Activated T-cell treated with anti-CD3 and anti-CD28 coated beads, Interleukin-2, amount 50 U/mL, for 24 hours (primary cell): ENCODE measurements around the gene PIK3CB.
"Not testable (repeated sequence)": the region's sequence is repeated elsewhere in the genome, so short reads cannot be mapped to it uniquely, and the experiment has no call there.

Experiments used
- DNase-seq: peaks from one replicate; pipeline ENCODE4 v3.0.0-alpha.2; 2020
- H3K27ac Mint-ChIP-seq: 2 replicates; pipeline ENCODE4 v1.8.0; 2020; ENCODE audit warnings: mild to moderate bottlenecking, mixed read lengths
- H3K27me3 Mint-ChIP-seq: 2 replicates; pipeline ENCODE4 v1.8.0; 2020; ENCODE audit warnings: mixed read lengths
- H3K36me3 Mint-ChIP-seq: 2 replicates; pipeline ENCODE4 v1.8.0; 2020; ENCODE audit warnings: low read depth, mixed read lengths
- H3K4me1 Mint-ChIP-seq: 2 replicates; pipeline ENCODE4 v1.8.0; 2020; ENCODE audit warnings: low read depth, mixed read lengths
- H3K4me3 Mint-ChIP-seq: 2 replicates; pipeline ENCODE4 v1.8.0; 2020; ENCODE audit warnings: mild to moderate bottlenecking, moderate library complexity, mixed read lengths
- H3K9me3 Mint-ChIP-seq: 2 replicates; pipeline ENCODE4 v1.8.0; 2020; ENCODE audit warnings: mixed read lengths

PIK3CB gene

DNA sequence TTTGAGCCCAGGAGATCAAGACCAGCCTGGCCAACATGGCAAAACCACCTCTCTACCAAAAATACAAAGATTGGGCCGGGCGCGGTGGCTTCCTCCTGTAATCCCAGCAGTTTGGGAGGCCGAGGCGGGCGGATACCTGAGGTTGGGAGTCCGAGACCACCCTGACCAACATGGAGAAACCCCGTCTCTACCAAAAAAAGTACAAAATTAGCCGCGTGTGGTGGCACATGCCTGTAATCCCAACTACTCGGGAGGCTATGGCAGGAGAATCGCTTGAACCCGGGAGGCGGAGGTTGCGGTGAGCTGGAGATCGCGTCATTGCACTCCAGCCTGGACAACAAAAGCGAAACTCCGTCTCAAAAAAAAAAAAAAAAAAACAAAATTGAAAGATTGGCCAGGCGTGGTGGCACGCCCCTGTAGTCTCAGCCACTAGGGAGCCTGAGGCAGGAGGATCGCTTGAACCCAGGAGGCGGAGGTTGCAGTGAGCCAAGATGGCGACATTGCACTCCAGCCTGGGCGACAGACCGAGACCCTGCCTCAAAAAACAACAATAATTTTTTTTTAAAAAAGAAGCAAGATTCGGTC lies 2.2 kb downstream of the PIK3CB start:
- H3K9me3 Mint-ChIP-seq, H3K27me3 Mint-ChIP-seq, DNase-seq, H3K4me3 Mint-ChIP-seq: not testable (repeated sequence)
- Mint-ChIP-seq H3K27ac (peak overlapping the region; percentile 41), H3K4me1 (peaks cover 31% of the 10 kb centered on the region), H3K36me3 (peaks cover 29% of the 10 kb centered on the region)

DNA sequence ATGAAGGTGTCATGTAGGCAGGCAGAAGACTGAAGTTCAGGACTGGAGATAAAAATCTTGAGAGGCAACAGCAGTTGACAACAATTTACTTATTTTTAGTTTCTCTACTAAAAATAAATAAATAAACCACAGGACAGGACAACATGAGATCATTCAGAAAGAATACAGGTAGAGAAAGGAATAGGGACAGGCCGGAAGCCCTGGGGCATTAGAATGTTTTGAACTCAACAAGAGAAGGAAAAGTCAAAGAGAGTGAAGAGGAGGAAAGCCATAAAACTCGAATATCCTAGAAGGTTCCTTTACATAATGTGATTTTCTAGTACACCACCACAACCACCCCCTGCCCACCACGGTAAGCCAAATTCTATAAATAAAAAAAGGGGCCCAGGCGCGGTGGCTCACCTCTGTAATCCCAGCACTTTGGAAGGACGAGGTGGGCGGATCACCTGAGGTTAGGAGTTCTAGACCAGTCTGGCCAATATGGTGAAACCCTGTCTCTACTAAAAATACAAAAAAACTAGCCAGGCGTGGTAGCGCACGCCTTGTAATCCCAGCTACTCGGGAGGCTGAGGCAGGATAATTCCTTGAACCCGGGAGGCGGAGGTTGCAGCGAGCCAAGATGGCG lies 4.7 kb downstream of the PIK3CB start:
- Mint-ChIP-seq H3K36me3 (peaks cover 43% of the 10 kb centered on the region), H3K27me3 (no peaks in the 10 kb centered on the region), H3K27ac (peak overlapping the region; percentile 37), H3K9me3 (no peaks in the 10 kb centered on the region), H3K4me1 (peaks cover 26% of the 10 kb centered on the region), H3K4me3 (no peak overlapping the region)
- DNase-seq: no peak

DNA sequence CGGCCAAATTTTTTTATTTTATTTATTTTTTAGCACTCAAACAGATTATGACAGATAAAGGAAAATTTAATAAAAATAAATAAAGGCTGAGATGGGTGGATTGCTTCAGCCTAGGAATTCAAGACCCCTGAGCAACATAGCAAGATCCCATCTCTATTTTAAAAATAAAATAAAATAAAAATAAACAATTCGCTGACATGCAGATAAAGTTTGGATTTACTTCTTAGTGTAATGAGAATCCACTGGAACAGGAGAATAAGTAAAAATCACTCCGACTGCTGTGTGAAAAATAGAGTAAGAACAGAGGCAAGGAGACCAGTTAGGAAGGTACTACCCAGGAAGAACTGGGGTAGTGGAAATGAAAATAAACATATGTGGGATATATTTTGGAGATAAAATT lies 5.6 kb downstream of the PIK3CB start:
- DNase-seq: no peak
- H3K27me3 Mint-ChIP-seq: no peaks in the 10 kb centered on the region
- peaks cover 50% of the 10 kb centered on the region for H3K36me3 Mint-ChIP-seq
- peaks cover 28% of the 10 kb centered on the region for H3K4me1 Mint-ChIP-seq
- H3K4me3 Mint-ChIP-seq: no peak overlapping the region
- H3K27ac Mint-ChIP-seq: no peak overlapping the region
- H3K9me3 Mint-ChIP-seq: no peaks in the 10 kb centered on the region

DNA sequence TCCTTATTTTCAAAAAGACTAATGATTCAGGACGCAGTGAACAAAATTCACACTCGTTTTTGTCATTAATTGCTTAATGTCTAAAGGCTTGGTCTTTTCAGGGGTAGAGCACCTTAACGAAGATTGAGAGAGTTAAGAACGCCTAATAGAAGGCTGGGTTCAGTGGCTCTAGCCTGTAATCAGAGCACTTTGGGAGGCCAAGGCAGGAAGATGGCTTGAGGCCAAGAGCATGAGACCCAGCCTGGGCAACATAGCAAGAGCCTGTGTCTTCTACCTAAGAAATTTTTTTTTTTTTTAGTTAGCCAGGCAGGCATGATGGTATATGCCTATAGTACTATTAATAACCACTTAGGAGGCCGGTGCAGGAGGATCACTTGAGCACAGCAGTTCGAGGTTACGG lies 7.5 kb downstream of the PIK3CB start:
- Mint-ChIP-seq H3K36me3 (peaks cover 41% of the 10 kb centered on the region), H3K9me3 (no peaks in the 10 kb centered on the region), H3K27ac (no peak overlapping the region), H3K27me3 (no peaks in the 10 kb centered on the region), H3K4me3 (no peak overlapping the region), H3K4me1 (peaks cover 16% of the 10 kb centered on the region)
- no peak for DNase-seq

DNA sequence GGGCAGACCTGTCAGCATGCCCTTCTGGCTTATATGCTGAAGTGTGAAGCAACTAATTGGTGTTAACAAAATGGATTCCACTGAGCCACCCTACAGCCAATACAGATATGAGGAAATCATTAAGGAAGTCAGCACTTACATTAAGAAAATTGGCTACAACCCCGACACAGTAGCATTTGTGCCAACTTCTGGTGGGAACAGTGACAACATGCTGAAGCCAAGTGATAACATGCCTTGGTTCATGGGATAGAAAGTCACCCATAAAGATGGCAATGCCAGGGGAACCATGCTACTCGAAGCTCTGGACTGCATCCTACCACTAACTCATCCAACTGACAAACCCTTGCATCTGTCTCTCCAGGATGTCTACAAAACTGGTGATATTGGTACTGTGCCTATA lies 9.4 kb downstream of the PIK3CB start:
- Mint-ChIP-seq H3K36me3 (peaks cover 33% of the 10 kb centered on the region), H3K27me3 (no peaks in the 10 kb centered on the region), H3K9me3 (no peaks in the 10 kb centered on the region), H3K4me3 (no peak overlapping the region), H3K4me1 (peaks cover 12% of the 10 kb centered on the region), H3K27ac (no peak overlapping the region)
- no peak for DNase-seq

DNA sequence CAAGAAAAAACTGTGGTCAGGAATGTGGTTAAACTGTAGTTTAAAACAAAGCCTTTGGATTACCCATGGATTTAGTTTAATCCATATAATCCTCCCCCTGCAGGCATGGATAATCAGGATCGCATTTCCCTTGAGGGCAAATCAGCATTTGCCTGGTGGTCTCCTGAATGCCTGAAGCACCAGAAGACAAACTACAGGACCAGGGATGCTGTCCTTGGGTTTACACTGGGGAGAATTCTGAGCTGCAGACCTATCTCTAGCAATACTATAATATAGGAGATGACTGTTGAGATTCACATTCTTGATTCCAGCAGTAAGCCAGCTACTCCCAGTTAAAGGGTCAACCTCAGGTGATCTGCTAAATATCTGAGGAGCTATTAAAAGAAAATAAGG lies 10.6 kb downstream of the PIK3CB start:
- Mint-ChIP-seq H3K27ac (no peak overlapping the region), H3K36me3 (peaks cover 30% of the 10 kb centered on the region)

DNA sequence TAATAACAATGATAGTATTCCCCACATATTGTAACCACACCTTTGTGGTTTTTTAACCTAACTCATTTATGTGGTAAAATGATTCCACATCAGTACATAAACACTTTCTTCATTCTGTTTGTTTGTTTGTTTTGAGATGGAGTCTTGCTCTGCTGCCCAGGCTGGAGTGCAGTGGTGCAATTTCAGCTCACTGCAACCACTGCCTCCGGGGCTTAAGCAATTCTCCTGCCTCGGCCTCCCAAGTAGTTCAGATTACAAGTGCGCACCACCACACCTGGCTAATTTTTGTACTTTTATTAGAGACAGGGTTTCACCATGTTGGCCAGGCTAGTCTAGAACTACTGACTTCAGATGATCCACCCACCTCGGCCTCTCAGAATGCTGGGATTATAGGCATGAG lies 14.3 kb downstream of the PIK3CB start:
- not testable (repeated sequence) for DNase-seq, H3K27me3 Mint-ChIP-seq, H3K27ac Mint-ChIP-seq, H3K9me3 Mint-ChIP-seq, H3K4me3 Mint-ChIP-seq
- H3K4me1 Mint-ChIP-seq: peaks cover 34% of the 10 kb centered on the region
- peaks cover 15% of the 10 kb centered on the region for H3K36me3 Mint-ChIP-seq

More for the DNA sequence above, 10.6 kb downstream of the PIK3CB start:
- H3K9me3 Mint-ChIP-seq: no peaks in the 10 kb centered on the region
- DNase-seq: no peak
- H3K27me3 Mint-ChIP-seq: no peaks in the 10 kb centered on the region
- peaks cover 18% of the 10 kb centered on the region for H3K4me1 Mint-ChIP-seq
- no peak overlapping the region for H3K4me3 Mint-ChIP-seq

DNA sequence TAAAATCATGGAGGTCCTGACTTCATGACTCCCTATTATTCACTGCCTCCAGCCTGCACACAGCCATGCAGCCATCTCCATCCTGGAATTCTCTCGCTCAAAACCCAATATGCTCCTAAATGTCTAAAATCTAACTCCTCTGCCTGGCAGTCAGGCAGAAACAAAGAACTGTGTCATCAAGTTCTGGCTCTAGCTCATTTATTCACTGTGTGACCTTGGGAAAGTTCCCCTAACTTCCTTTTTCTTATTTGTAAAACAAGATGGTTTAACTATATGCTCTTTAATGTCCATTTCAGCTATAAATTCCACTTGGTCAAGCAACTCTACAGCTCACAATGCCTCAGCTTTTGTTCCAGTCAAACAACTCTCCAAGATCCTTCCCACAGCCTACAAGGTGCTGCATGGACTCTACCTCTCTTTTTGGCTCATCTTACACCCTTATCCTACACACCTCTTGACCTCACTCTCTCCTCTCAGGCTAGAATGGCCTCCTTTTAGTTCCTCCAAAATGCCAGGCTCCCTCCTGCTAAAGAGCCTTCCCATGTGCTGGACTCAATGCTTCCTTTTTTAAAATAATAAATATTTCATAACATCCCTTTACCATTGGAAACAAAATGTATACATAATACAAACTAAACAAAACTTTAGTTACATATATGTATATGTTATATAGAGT lies 16.4 kb downstream of the PIK3CB start:
- Mint-ChIP-seq H3K27ac (peak overlapping the region; percentile 0), H3K4me3 (no peak overlapping the region), H3K36me3 (peaks cover 5% of the 10 kb centered on the region), H3K27me3 (no peaks in the 10 kb centered on the region), H3K9me3 (no peaks in the 10 kb centered on the region), H3K4me1 (peaks cover 45% of the 10 kb centered on the region)
- no peak for DNase-seq

DNA sequence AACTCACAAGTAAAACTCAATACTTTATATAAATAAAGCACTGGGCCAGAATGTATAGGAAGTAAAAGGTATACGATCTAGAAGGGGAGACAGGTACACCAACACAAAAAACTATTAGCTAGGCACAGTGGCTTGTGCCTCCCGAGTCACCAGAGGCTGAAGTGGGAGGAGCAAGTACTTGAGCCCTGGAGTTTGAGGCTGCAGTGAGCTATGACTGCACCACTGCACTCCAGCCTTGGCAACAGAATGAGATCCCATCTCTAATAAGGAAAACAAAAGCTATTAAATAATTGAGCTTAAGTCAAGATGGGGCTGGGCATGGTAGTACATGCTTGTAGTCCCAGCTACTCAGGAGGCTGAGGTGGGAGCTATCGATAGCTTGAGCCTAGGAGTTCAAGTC lies 17.0 kb downstream of the PIK3CB start:
- Mint-ChIP-seq H3K36me3 (peaks cover 5% of the 10 kb centered on the region), H3K27ac (no peak overlapping the region), H3K4me3 (no peak overlapping the region), H3K27me3 (no peaks in the 10 kb centered on the region), H3K9me3 (no peaks in the 10 kb centered on the region), H3K4me1 (peaks cover 47% of the 10 kb centered on the region)
- DNase-seq: no peak

DNA sequence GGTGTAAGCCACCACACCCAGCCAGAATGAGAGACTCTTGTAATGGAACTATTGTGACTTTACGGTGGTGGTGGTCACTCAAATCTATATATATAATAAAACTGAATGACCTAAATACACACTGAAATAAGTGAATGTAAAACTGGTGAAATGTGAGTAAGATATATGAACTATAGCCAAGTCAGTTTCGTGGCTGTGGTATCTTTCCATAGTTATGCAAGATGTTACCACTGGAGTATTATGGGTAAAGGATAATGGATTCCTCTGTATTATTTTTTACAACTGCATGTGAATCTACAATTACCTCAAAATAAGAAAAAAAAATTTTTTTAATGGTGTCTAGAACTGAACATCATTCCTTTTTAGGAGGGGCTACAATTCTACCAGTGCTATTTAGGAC lies 21.9 kb downstream of the PIK3CB start:
- no peaks in the 10 kb centered on the region for H3K9me3 Mint-ChIP-seq
- peaks cover 39% of the 10 kb centered on the region for H3K4me1 Mint-ChIP-seq
- H3K4me3 Mint-ChIP-seq: no peak overlapping the region
- H3K36me3 Mint-ChIP-seq: peaks cover 6% of the 10 kb centered on the region
- no peak for DNase-seq
- H3K27me3 Mint-ChIP-seq: no peaks in the 10 kb centered on the region
- no peak overlapping the region for H3K27ac Mint-ChIP-seq

DNA sequence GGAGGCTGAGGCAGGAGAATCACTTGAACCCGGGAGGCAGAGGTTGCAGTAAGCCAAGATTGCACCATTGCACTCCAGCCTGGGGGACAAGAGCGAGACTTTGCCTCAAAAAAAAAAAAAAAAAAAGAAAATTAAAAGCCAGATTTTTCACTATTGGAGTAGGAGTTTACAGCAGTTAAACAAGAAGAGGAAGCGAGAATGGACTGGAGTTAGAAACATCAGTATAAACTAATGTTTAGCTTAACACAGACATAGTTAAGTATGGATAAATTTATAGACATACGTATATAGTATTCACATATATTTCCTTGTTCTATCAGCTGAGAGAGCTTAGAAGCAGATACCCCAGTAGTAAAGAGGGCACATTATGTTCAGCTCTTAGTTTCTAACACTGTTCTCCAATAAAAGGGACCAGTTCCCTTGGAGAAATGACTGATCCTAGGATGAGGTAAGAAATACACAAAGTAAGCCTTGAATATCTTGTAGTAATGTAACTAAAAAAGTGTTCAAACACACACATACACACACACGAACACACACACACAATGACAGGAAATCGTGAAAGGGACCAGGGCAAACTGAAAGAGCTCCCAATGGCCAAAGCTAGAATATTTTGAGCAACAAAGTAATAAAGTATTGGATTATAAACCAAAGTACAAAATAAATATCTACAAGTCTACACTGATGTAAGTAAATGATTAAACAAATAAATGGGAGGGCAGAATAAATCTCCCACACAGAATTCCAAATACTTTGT lies 25.1 kb downstream of the PIK3CB start:
- no peaks in the 10 kb centered on the region for H3K9me3 Mint-ChIP-seq
- H3K4me1 Mint-ChIP-seq: peaks cover 24% of the 10 kb centered on the region
- no peak overlapping the region for H3K27ac Mint-ChIP-seq
- no peak for DNase-seq
- H3K27me3 Mint-ChIP-seq: no peaks in the 10 kb centered on the region
- peaks cover 12% of the 10 kb centered on the region for H3K36me3 Mint-ChIP-seq
- no peak overlapping the region for H3K4me3 Mint-ChIP-seq

DNA sequence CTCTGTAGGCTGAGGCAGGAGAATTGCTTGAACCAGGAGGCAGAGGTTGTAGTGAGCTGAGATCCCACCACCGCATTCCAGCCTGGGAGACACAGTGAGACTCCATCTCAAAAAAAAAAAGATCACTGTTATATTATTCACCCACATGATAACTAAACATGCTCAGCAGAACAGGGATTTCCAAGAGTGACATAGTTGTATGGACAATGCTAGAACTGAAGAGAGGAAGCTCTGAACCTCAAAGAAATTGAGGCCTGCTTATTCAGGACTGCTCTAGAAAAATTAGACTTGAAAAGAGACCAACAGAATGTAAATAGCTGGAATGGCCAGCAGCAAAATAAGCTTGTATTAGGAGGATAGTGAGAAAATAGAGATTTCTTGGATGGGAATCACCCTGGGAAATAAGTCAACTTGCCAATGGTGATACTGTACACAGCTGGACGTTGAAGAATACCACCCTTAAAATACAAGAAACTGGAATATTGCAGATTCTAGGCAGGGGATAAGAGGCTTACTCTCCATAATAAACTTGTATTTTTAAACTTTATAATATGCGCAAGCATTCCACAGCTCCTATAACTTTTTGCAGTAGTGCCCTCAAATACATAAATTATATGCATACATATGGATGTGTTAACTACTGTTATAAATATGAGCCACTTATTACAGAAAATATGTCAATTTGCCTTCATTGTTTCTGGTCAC lies 28.2 kb downstream of the PIK3CB start:
- H3K27me3 Mint-ChIP-seq: no peaks in the 10 kb centered on the region
- H3K4me1 Mint-ChIP-seq: peaks cover 26% of the 10 kb centered on the region
- H3K36me3 Mint-ChIP-seq: peaks cover 9% of the 10 kb centered on the region
- no peaks in the 10 kb centered on the region for H3K9me3 Mint-ChIP-seq
- no peak overlapping the region for H3K27ac Mint-ChIP-seq
- H3K4me3 Mint-ChIP-seq: no peak overlapping the region
- no peak for DNase-seq

DNA sequence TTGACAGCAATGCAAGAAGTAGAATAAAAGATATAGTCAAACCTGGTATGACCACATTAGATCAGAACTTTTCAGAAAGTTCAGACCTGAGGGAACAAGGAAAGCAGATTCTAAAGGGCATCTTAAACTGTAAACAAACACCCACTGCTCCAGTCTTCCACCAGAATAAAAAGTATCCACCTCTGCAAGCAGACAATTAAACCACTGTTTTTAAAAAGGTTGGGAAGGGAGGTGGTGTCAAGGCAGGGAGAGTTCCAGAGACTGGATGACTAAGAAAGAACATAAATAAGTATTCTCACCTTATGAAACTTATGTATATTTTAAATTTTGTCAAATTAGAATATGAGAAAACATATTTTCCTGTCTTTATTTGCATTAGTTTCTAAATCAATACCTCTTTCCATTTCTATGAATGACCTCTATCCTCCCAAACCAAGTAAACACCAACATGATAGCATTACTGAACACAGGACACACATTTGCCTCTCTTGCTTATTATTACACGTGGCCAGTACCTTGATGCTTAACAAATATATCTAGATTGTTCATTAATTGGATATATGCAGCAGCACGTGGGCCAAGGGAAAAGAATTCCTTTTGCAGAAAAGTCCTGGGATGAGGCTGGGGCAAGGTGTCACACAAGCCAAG lies 31.6 kb downstream of the PIK3CB start:
- Mint-ChIP-seq H3K4me1 (peaks cover 28% of the 10 kb centered on the region), H3K9me3 (no peaks in the 10 kb centered on the region), H3K36me3 (peaks cover 11% of the 10 kb centered on the region), H3K4me3 (no peak overlapping the region), H3K27ac (peak overlapping the region; percentile 17), H3K27me3 (no peaks in the 10 kb centered on the region)
- no peak for DNase-seq

DNA sequence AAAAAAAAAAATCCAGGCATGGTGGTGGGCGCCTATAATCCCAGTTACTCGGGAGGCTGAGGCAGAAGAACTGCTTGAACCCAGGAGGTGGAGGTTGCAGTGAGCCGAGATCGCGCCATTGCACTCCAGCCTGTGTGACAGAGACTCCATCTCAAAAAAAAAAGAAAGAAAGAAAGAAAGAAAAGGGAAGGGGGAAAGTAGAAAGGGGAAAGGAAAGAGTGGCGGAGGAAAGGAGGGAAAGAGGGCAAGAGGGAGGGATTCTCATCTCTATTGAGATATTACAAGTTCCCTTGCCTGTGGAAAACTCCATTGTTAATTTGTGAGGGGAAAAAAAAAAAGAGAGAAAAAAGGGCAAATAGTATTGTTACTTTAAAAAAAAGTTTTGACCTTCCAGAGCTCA lies 32.5 kb downstream of the PIK3CB start:
- not testable (repeated sequence) for H3K9me3 Mint-ChIP-seq, H3K4me3 Mint-ChIP-seq, H3K27me3 Mint-ChIP-seq, H3K27ac Mint-ChIP-seq, DNase-seq
- Mint-ChIP-seq H3K4me1 (peaks cover 33% of the 10 kb centered on the region), H3K36me3 (peaks cover 12% of the 10 kb centered on the region)
